ENCODE results near the gene LARP4B. TPM values are rescaled to one million over a fixed set of nuclear protein-coding genes. Genes with fewer than 3 reads are reported as not detected.

Gene LARP4B
- total RNA-seq, 5 donors from 2014 or later (not counting 1 experiment from before 2014, with no cell fraction given) = 77.2 to 108 (median 94.0) TPM

DNA sequence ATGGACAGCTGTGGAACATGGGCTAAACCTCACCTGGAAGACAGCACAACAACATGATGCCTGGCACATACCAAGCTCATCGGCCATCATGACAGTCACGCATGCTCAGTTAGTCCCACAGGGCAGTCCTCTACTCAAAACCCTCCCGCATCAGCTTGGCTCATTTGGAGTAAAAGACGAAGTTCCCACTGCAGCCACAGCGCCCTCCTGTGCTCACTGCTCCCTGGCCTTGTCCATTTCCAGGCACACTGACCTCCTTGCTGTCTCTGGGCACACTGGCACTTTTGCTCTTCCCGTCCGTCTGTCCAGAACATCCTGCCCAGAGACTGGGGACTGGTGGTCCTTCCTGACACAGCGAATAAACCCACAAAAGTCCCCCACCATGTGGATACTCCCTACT, 66.2 kb downstream of the LARP4B start:
- peaks cover 17 to 28% (median 20%) of the 10 kb centered on the region in 3 donors for H3K4me1 Mint-ChIP-seq
- DNase-seq (no peak), ATAC-seq (replicated peaks in 1 of 4) (no peak)
- CTCF ChIA-PET = no interaction called here
- no peaks in the 10 kb centered on the region for H3K27me3 ChIP-seq (replicated peaks in 1 of 2; ENCODE audit: control insufficient read depth in 2 of 2, extremely low read depth in 1 of 2, insufficient read depth in 2 of 2, low read length in 1 of 2)
- 95% methylated on average over 8 of the region's 8 CpGs for WGBS (ENCODE audit: insufficient coverage)
- H3K4me3 ChIP-seq (ENCODE audit: control insufficient read depth in 1 of 2, extremely low read depth in 1 of 2, low read length in 1 of 2) = no peak overlapping the region
- no peaks in the 10 kb centered on the region for H3K4me1 ChIP-seq (ENCODE audit: control insufficient read depth in 1 of 2, extremely low read depth in 1 of 2, insufficient read depth in 2 of 2, low read length in 2 of 2)
- no peaks in the 10 kb centered on the region for H3K9me3 ChIP-seq
- peaks cover 2 to 49% of the 10 kb centered on the region in 2 donors for H3K36me3 ChIP-seq (ENCODE audit: control insufficient read depth in 2 of 2, extremely low read depth in 1 of 2, insufficient read depth in 1 of 2, low read length in 1 of 2)
- POLR2A ChIA-PET = interaction anchor here in 1 of 2 donors (0.6 kb wide), 1 partner anchor 56 kb away, joined by 3 read pairs; no protein-coding TSS in a partner anchor
- H3K4me3 Mint-ChIP-seq = no peak overlapping the region
- no peaks in the 10 kb centered on the region for H3K27me3 Mint-ChIP-seq
- peaks cover 53% of the 10 kb centered on the region for H3K36me3 Mint-ChIP-seq
- H3K9me3 Mint-ChIP-seq = no peaks in the 10 kb centered on the region
- no peak overlapping the region for H3K27ac ChIP-seq (ENCODE audit: low read length)
- no peak overlapping the region for H3K27ac Mint-ChIP-seq

DNA sequence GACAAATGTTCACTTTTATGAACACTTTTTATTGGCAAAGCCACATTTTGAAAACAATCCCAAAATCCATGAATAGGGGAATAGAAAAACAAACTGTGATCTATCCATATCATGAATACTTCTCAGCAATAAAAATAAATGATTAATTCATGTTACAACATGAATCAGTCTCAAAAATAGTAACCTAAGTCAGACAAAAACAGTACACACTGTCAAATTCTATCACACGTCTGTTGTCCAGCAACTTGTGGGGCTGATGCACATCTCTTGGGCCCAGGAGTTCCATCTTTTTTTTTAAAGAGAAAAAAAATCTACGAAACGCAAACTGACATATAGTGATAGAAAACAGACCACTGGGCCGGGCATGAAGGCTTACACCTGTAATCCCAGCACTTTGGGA, 71.0 kb downstream of the LARP4B start:
- Mint-ChIP-seq H3K9me3 (no peaks in the 10 kb centered on the region), H3K27me3 (no peaks in the 10 kb centered on the region), H3K36me3 (peaks cover 63% of the 10 kb centered on the region), H3K4me1 (peaks cover 26 to 27% (median 27%) of the 10 kb centered on the region in 3 donors), H3K4me3 (no peak overlapping the region), H3K27ac (no peak overlapping the region)
- Histone ChIP-seq H3K9me3 (no peaks in the 10 kb centered on the region), H3K4me1 (ENCODE audit: control insufficient read depth in 1 of 2, extremely low read depth in 1 of 2, insufficient read depth in 2 of 2, low read length in 2 of 2) (no peaks in the 10 kb centered on the region), H3K36me3 (ENCODE audit: control insufficient read depth in 2 of 2, extremely low read depth in 1 of 2, insufficient read depth in 1 of 2, low read length in 1 of 2) (peaks cover 0 to 56% of the 10 kb centered on the region in 2 donors), H3K4me3 (ENCODE audit: control insufficient read depth in 1 of 2, extremely low read depth in 1 of 2, low read length in 1 of 2) (no peak overlapping the region), H3K27ac (ENCODE audit: low read length) (no peak overlapping the region), H3K27me3 (replicated peaks in 1 of 2; ENCODE audit: control insufficient read depth in 2 of 2, extremely low read depth in 1 of 2, insufficient read depth in 2 of 2, low read length in 1 of 2) (no peaks in the 10 kb centered on the region)
- DNase-seq (no peak), ATAC-seq (replicated peaks in 1 of 4) (no peak)
- ChIA-PET POLR2A (no interaction called here), CTCF (no interaction called here)
- WGBS (ENCODE audit: insufficient coverage) = 100% methylated on average over 1 of the region's 4 CpGs

DNA sequence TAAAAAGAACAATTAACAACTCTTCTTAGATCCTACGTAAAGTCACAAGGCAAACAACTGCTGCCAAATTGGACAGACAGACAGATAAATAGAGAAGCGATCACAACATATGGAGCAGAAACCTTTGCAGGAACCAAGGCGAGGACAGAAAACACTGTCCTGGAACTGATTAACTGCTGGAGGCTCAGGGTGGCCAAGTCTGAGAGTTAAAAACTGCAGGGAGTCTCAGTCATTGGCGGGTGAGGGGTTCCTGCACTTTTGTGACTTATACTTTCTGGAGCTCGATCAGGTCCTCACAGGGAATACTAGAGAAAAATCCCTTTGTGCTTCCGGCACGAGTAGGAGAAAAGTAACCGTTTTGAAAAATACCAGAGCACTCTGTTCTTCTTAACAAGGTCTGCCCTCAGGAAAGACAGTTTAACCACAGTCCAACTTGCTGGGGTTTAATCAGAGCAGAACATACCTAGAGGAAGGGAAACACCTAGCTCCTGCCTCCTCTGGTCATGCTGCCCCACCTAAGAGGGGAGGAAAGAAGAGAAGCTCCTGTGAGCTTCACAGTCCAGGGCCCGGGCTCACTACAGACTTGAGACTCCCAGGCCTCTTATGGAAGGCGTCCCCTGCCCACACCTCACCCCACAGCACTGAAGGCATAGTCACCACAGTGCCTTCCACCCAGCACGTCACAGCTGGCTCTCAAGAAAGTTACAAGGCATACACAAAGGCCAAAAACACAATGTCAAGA, 74.9 kb downstream of the LARP4B start:
- Histone ChIP-seq H3K9me3 (no peaks in the 10 kb centered on the region), H3K27me3 (replicated peaks in 1 of 2; ENCODE audit: control insufficient read depth in 2 of 2, extremely low read depth in 1 of 2, insufficient read depth in 2 of 2, low read length in 1 of 2) (no peaks in the 10 kb centered on the region), H3K4me3 (ENCODE audit: control insufficient read depth in 1 of 2, extremely low read depth in 1 of 2, low read length in 1 of 2) (no peak overlapping the region), H3K36me3 (ENCODE audit: control insufficient read depth in 2 of 2, extremely low read depth in 1 of 2, insufficient read depth in 1 of 2, low read length in 1 of 2) (peaks cover 3 to 39% of the 10 kb centered on the region in 2 donors), H3K27ac (ENCODE audit: low read length) (no peak overlapping the region), H3K4me1 (ENCODE audit: control insufficient read depth in 1 of 2, extremely low read depth in 1 of 2, insufficient read depth in 2 of 2, low read length in 2 of 2) (no peaks in the 10 kb centered on the region)
- H3K36me3 Mint-ChIP-seq = peaks cover 66% of the 10 kb centered on the region
- WGBS (ENCODE audit: insufficient coverage) = 81% methylated on average over 8 of the region's 11 CpGs
- peaks cover 44 to 49% (median 48%) of the 10 kb centered on the region in 3 donors for H3K4me1 Mint-ChIP-seq
- ChIA-PET CTCF (no interaction called here), POLR2A (no interaction called here)
- no peak overlapping the region for H3K27ac Mint-ChIP-seq
- H3K9me3 Mint-ChIP-seq = no peaks in the 10 kb centered on the region
- no peak overlapping the region for H3K4me3 Mint-ChIP-seq
- ATAC-seq (replicated peaks in 1 of 4) (no peak), DNase-seq (no peak)
- no peaks in the 10 kb centered on the region for H3K27me3 Mint-ChIP-seq

DNA sequence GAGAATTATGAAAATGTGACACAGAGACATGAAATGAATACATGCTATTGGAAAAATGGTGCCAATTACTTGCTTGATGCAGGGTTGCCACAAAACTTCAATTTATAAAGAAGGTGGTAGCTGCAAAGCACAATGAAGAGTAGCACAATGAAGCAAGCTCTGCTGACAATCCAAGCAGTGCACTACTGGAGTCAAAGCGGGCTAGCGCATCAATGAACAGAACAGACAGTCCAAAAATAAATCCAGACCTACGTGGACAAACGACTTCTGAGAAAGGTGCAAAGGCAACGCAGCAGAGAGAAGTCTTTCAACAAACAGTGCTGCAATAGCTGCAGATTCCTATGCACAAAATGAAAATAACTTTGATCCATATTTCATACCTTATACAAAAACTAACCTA, 75.8 kb downstream of the LARP4B start:
- DNase-seq = no peak
- Mint-ChIP-seq H3K4me3 (no peak overlapping the region), H3K4me1 (peaks cover 50 to 57% (median 54%) of the 10 kb centered on the region in 3 donors), H3K27ac (no peak overlapping the region), H3K9me3 (no peaks in the 10 kb centered on the region), H3K27me3 (no peaks in the 10 kb centered on the region), H3K36me3 (peaks cover 66% of the 10 kb centered on the region)
- Histone ChIP-seq H3K27me3 (replicated peaks in 1 of 2; ENCODE audit: control insufficient read depth in 2 of 2, extremely low read depth in 1 of 2, insufficient read depth in 2 of 2, low read length in 1 of 2) (no peaks in the 10 kb centered on the region), H3K36me3 (ENCODE audit: control insufficient read depth in 2 of 2, extremely low read depth in 1 of 2, insufficient read depth in 1 of 2, low read length in 1 of 2) (peaks cover 5 to 36% of the 10 kb centered on the region in 2 donors), H3K4me1 (ENCODE audit: control insufficient read depth in 1 of 2, extremely low read depth in 1 of 2, insufficient read depth in 2 of 2, low read length in 2 of 2) (no peaks in the 10 kb centered on the region), H3K27ac (ENCODE audit: low read length) (no peak overlapping the region), H3K4me3 (ENCODE audit: control insufficient read depth in 1 of 2, extremely low read depth in 1 of 2, low read length in 1 of 2) (no peak overlapping the region), H3K9me3 (no peaks in the 10 kb centered on the region)
- 100% methylated on average over 5 of the region's 5 CpGs for WGBS (ENCODE audit: insufficient coverage)
- POLR2A ChIA-PET = no interaction called here
- CTCF ChIA-PET = no interaction called here
- no peak for ATAC-seq (replicated peaks in 1 of 4)

DNA sequence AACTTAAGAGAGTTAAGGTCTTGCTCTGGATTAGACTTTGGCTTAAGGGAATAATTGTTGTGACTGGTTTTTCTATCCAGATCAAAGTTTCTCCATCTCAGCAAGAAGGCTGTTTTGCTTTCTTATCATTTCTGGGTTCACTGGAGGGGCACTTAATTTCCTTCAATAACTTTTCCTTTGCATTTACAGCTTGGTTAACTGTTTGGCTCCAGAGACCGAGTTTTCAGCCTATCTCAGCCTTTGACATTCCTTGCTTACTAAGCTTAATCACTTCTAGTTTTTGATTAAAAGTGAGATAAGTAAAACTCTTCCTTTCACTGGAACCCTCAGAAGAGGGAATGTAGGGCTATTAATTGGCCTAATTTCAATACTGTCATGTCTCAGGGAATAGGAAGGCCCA, 76.4 kb downstream of the LARP4B start:
- Histone ChIP-seq H3K4me1 (ENCODE audit: control insufficient read depth in 1 of 2, extremely low read depth in 1 of 2, insufficient read depth in 2 of 2, low read length in 2 of 2) (no peaks in the 10 kb centered on the region), H3K27ac (ENCODE audit: low read length) (no peak overlapping the region), H3K36me3 (ENCODE audit: control insufficient read depth in 2 of 2, extremely low read depth in 1 of 2, insufficient read depth in 1 of 2, low read length in 1 of 2) (peaks cover 5 to 33% of the 10 kb centered on the region in 2 donors), H3K9me3 (no peaks in the 10 kb centered on the region), H3K4me3 (ENCODE audit: control insufficient read depth in 1 of 2, extremely low read depth in 1 of 2, low read length in 1 of 2) (no peak overlapping the region), H3K27me3 (replicated peaks in 1 of 2; ENCODE audit: control insufficient read depth in 2 of 2, extremely low read depth in 1 of 2, insufficient read depth in 2 of 2, low read length in 1 of 2) (no peaks in the 10 kb centered on the region)
- POLR2A ChIA-PET = no interaction called here
- DNase-seq (no peak), ATAC-seq (replicated peaks in 1 of 4) (no peak)
- H3K27ac Mint-ChIP-seq = no peak overlapping the region
- H3K9me3 Mint-ChIP-seq = peaks cover 0 to 4% (median 0%) of the 10 kb centered on the region in 3 donors
- H3K4me3 Mint-ChIP-seq = no peak overlapping the region
- H3K4me1 Mint-ChIP-seq = peaks cover 52 to 63% (median 53%) of the 10 kb centered on the region in 3 donors
- WGBS (ENCODE audit: insufficient coverage) = no CpG with 5 or more reads among the region's 1 CpG
- no peaks in the 10 kb centered on the region for H3K27me3 Mint-ChIP-seq
- CTCF ChIA-PET = no interaction called here
- H3K36me3 Mint-ChIP-seq = peaks cover 68% of the 10 kb centered on the region

DNA sequence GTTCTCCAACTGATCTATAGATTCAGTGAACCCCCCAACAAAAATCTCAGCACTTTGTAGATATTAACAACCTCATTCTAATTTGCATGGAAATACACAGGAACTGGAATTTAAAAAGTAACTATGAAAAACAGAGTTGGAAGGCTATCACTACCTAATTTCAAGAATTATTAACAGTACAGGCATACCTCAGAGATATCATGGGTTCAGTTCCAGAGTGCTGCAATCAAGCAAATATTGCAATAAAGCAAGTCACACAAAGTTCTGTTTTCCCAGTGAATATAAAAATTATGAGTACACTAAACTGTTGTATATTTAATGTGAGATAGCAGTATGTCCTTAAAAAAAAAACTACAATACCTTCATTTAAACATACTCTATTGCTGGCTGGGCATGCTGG, 78.5 kb downstream of the LARP4B start:
- Mint-ChIP-seq H3K36me3 (peaks cover 71% of the 10 kb centered on the region), H3K9me3 (peaks cover 0 to 5% (median 0%) of the 10 kb centered on the region in 3 donors), H3K27me3 (no peaks in the 10 kb centered on the region), H3K27ac (no peak overlapping the region), H3K4me3 (no peak overlapping the region), H3K4me1 (peaks cover 57 to 83% (median 60%) of the 10 kb centered on the region in 3 donors)
- H3K4me1 ChIP-seq (ENCODE audit: control insufficient read depth in 1 of 2, extremely low read depth in 1 of 2, insufficient read depth in 2 of 2, low read length in 2 of 2) = no peaks in the 10 kb centered on the region
- ATAC-seq (replicated peaks in 1 of 4) = no peak
- no peaks in the 10 kb centered on the region for H3K9me3 ChIP-seq
- H3K36me3 ChIP-seq (ENCODE audit: control insufficient read depth in 2 of 2, extremely low read depth in 1 of 2, insufficient read depth in 1 of 2, low read length in 1 of 2) = peaks cover 5 to 33% of the 10 kb centered on the region in 2 donors
- ChIA-PET POLR2A (no interaction called here), CTCF (no interaction called here)
- DNase-seq = no peak
- no peak overlapping the region for H3K4me3 ChIP-seq (ENCODE audit: control insufficient read depth in 1 of 2, extremely low read depth in 1 of 2, low read length in 1 of 2)
- no peaks in the 10 kb centered on the region for H3K27me3 ChIP-seq (replicated peaks in 1 of 2; ENCODE audit: control insufficient read depth in 2 of 2, extremely low read depth in 1 of 2, insufficient read depth in 2 of 2, low read length in 1 of 2)
- H3K27ac ChIP-seq (ENCODE audit: low read length) = no peak overlapping the region

All from T-cell (primary cell).